ENCODE measurements around the gene ARHGAP33.

Gene ARHGAP33

GRCh38 chr19:35777961-35778360 is 2.6 kb downstream of the ARHGAP33 start:
- DNase-seq (ENCODE audit: low read depth in 2 of 2), result no peak

- DNase-seq (ENCODE audit: low read depth in 2 of 2), result no peak
These were observed 3.7 kb downstream of the ARHGAP33 start for GRCh38 chr19:35779033-35779432.

- DNase-seq (ENCODE audit: low read depth in 2 of 2), result no peak
These were observed 4.7 kb downstream of the ARHGAP33 start for GRCh38 chr19:35780058-35780457.

GRCh38 chr19:35780717-35781116 is 5.4 kb downstream of the ARHGAP33 start:
- no peak for DNase-seq (ENCODE audit: low read depth in 2 of 2)

- no peak for DNase-seq (ENCODE audit: low read depth in 2 of 2)
These were observed 6.3 kb downstream of the ARHGAP33 start for GRCh38 chr19:35781650-35782049.

- DNase-seq (ENCODE audit: low read depth in 2 of 2), result no peak
These were observed 7.2 kb downstream of the ARHGAP33 start for GRCh38 chr19:35782589-35782988.

- DNase-seq (ENCODE audit: low read depth in 2 of 2), result no peak
These were observed 8.4 kb downstream of the ARHGAP33 start for GRCh38 chr19:35783469-35784434.

- DNase-seq (ENCODE audit: low read depth in 2 of 2), result no peak
These were observed 9.4 kb downstream of the ARHGAP33 start for GRCh38 chr19:35784503-35785338.

- no peak for DNase-seq (ENCODE audit: low read depth in 2 of 2)
These were observed 9.9 kb downstream of the ARHGAP33 start for GRCh38 chr19:35785339-35785627.

GRCh38 chr19:35786299-35787160 is 11.2 kb downstream of the ARHGAP33 start:
- no peak for DNase-seq (ENCODE audit: low read depth in 2 of 2)

GRCh38 chr19:35787227-35787799 is 11.9 kb downstream of the ARHGAP33 start:
- DNase-seq (ENCODE audit: low read depth in 2 of 2), result no peak

GRCh38 chr19:35788205-35788960 is 13.0 kb downstream of the ARHGAP33 start:
- DNase-seq (ENCODE audit: low read depth in 2 of 2), result no peak

- no peak for DNase-seq (ENCODE audit: low read depth in 2 of 2)
These were observed 14.0 kb downstream of the ARHGAP33 start for GRCh38 chr19:35789195-35789977.

GRCh38 chr19:35789978-35790944 is 14.9 kb downstream of the ARHGAP33 start:
- DNase-seq (ENCODE audit: low read depth in 2 of 2), result no peak

GRCh38 chr19:35790981-35791813 is 15.8 kb downstream of the ARHGAP33 start:
- DNase-seq (ENCODE audit: low read depth in 2 of 2), result no peak

- no peak for DNase-seq (ENCODE audit: low read depth in 2 of 2)
These were observed 16.5 kb downstream of the ARHGAP33 start for GRCh38 chr19:35791814-35792279.

- no peak for DNase-seq (ENCODE audit: low read depth in 2 of 2)
These were observed 16.9 kb downstream of the ARHGAP33 start for GRCh38 chr19:35792312-35792711.

GRCh38 chr19:35792888-35793287 is 17.5 kb downstream of the ARHGAP33 start:
- no peak for DNase-seq (ENCODE audit: low read depth in 2 of 2)

Measured in stimulated activated CD8-positive, alpha-beta memory T cell treated with anti-CD3 and anti-CD28 coated beads, Interleukin-7, amount 100 ng/mL, for 4 hours (primary cell).